HG02840 (cell line): ENCODE results near the gene TECTB.

ENCODE experiments used
- ATAC-seq: cut with Tn5 transposase; IDR thresholded peaks from one replicate; pipeline ENCODE4 v1.9.1; 2021; ENCODE audit warnings: mild to moderate bottlenecking, moderate library complexity, moderate number of reproducible peaks; ENCODE audit not compliant: unreplicated experiment, low FRiP score

Gene TECTB

DNA sequence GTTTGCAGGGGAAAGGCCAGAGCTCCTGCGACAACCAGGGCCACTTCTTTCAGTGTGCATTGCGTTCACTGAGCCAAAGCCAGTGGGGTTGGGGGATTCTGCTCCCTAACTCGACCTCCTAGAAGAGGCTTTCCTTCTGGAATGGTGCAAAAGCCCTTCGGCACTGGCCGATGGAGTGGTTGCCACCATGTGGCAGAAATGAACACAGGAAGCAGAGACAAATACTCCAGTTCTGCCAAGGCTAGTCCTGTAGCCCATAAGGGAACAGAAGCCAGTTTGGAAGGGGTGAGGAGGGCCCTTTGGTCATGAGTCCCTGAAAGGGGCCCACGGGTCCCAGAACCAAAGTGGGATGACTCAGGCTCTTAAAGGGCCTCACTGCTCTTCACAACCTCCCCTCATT lies 61.1 kb downstream of the TECTB start:
- ATAC-seq, result no peak

DNA sequence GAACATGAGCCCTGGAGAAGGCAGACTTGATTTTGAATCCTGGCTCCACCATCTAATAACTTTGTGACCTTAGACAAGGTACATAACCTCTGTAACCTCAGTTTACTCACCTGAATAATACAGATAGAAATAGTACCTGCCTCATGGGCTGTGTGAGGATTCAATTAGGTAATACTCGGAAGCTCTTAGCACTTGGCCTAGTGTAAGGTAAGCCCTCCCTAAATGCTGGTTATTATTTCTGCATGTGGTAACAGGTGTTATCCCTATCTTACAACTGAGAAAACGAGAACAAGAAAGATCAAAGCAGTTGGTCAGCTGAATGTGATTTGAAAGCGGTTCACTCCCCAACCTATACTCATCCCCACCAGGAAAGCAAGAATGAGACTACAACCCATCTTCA lies 62.0 kb downstream of the TECTB start:
- ATAC-seq, result no peak

DNA sequence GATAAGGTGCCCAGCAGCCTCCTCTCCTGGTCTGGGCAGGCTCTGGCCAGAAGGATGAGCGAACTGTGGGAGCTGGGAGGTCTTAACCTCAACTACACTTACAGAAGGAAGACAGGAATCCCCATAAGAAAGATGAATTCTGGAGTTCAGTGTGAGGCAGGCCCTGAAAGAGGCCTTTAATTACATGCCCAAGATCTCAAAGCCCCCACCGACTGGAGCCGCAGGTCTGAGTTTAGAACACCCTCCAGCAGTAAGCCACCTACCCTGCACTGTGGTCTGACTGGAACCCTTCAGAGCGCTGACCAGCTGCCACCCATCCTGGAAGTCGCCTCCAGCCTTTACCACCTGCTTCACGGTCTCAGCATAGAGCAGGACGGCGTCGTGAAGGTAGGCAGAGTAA lies 62.5 kb downstream of the TECTB start:
- ATAC-seq, result no peak

DNA sequence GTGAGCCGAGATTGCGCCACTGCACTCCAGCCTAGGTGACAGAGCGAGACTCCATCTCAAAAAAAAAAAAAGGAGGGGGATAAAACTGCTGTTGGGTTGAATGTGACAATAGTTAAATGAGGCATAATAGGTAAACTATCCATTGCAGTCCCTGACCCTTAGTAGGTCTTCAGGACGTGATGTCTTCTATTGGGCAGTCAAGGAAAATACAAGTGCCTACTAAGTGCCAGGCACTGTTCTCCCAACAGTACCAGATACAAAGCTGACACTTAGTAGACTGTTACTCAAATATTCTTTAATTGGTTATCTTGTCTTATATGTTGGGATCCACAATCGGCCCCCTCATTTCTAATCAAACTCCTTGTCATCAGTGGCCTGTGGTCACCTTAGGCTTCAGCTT lies 63.6 kb downstream of the TECTB start:
- ATAC-seq, result no peak

DNA sequence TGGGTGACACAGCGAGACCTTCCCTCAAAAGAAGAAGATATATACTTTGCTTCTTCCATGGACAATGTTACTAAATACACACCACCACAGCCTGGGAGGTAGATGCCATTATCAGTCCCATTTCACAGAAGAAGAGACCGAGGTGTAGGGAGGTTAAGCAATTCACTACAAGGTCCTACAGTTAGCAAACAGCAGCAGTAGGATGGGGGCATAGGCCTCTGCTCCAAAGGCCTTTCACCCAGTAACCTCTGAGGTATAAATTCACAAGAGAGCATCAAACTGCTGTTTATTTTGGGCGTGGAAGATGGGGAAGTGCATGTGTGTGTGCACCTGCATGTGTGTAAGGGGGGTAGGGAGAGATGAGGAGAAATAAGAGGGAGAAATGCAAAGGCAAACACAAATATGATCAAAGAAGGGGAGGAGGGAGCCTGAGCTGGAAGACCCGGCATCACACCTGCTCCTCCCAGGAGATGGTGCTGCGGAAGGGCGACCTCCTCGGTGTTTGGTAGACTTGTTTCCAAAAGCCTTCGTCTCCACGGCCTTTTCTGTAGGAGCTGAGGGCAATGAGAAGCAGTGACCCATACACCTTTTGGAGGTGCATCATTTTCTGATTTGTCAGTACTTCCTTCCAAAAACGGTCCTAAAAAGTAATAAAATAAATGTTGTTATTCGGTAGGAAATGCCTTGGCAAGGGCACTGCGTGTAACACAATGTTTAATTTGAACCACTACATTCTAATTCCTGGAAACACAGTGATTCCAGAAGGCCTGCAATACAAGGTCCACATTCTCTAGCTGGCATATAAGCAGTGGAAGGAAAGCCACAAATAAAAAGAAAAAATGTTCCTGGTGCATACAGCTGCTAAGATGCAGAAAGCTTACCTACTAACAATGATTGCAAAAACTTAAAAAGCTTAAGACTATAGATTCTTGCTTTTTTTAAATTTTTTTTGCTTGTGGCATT lies 64.8 kb downstream of the TECTB start:
- ATAC-seq, result no peak

DNA sequence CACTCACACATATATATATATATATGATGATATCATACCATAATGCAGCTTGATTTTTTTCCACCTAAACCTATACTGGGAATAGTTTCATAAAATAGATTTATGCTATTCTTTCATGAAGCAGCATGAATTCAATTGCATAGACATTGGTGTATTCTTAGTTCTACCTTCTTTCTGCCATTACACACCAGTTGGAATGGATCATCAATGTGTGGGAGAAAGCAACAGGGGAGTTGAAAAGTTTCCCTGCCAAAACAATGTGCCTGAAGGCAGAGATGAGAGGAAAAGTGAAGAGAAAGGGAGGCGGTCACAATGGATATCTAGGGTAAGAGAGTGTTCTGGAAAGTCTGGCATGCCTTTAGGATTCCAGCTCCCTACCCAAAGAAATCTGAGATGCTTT lies 65.6 kb downstream of the TECTB start:
- ATAC-seq, result no peak

DNA sequence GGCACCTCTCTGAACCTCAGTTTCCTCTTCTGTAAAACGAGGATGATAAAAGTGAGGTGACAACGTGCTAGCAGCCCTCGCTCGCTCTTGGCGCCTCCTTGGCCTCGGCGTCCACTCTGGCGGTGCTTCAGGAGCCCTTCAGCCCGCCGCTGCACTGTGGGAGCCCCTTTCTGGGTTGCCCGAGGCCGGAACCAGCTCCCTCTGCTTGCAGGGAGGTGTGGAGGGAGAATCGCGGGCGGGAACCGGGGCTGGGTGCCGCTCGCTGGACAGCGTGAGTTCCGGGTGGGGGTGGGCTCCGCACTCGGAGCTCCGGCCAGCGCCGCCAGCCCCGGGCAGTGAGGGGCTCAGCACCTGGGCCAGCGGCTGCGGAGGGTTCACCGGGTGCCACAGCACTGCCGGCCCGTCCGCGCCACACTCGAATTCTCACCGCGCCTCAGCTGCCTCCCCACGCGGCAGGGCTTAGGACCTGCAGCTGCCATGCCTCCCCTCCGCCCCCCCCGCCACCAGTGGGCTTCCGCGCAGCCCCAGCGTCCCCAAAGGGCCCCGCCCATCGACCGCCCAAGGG lies 66.4 kb downstream of the TECTB start:
- ATAC-seq, result no peak

DNA sequence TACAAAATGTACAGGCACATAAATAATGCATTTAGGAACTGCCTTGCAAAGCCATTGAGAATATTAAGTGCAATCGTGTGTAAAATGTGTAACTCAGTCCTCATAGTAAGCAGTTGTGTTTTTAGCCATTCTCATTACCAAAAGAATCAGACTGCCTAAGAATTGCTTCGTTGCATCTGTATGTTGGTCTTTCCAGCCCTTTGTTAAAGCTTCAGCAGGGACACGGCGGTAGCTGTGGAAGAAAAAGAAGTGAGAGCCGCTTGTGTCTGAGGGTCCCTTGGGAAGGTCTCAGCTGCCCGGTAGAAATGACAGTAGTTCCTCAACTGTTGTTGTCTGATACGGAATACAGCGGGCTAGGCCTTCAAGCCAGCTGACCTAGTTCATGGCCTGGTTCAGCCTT lies 67.9 kb downstream of the TECTB start:
- ATAC-seq, result no peak

DNA sequence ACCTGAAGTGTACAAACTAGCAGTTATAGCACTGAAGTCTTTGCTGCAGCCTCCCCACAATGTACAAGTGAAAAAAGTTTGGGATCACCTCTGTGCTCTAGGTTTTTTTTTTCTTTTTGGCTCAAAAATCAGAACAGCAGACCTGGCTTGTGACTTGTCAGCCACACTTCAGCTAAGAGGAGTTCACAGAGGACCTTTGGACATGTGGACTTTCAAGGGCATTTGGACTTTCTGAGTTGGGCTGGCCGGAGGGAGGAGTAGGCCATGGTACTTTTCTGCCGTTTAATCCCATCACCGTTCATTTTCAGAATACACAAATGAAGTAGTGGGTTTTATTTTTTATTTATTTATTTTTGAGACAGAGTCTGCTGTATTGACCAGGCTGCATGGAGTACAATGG lies 68.8 kb downstream of the TECTB start:
- no peak for ATAC-seq

DNA sequence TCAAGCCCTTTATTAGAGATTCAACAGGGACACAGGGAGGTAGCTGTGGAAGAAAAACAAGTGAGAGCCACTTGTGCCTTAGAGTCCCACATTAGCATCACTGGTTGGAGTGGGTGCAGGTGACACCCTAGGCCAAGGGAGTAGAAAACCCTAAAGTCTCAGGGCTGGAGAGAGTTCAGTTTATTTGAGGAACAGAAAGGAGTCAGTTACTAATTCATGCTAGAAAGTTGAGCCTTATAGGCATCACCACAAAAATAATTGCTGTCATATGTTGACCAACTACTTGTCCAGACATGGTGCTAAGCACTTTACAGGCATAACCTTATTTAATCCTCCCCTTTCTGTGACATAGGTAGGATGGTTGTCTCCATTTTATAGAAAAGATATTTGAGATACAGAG lies 69.8 kb downstream of the TECTB start:
- ATAC-seq, result no peak
